K562 (cell line): ENCODE results near the gene SLC9A7. TPM values are rescaled to one million over a fixed set of nuclear protein-coding genes. Genes with fewer than 3 reads are reported as not detected.
A peak's percentile ranks its signal among the peaks of the same experiment; 100 is the strongest.

Experiments
- ATAC-seq: fragments of 200-7000 bp; cut with Tn5 transposase; 3 replicates; pipeline ENCODE4 v1.9.1; 2020; ENCODE audit warnings: moderate library complexity
- BruUV-seq: library from RNA; stranded (reverse); fragments of 400-500 nt; replicated peaks from 2 replicates; lab custom pipeline; 2021; lab: Mats Ljungman, UMichigan
- CTCF ChIA-PET: fragments of 300-600 bp; formaldehyde crosslinking; extraction: SDS; loops from one replicate; lab custom pipeline; 2021; ENCODE audit warnings: low intra/inter-chr PET ratio; lab: Yijun Ruan, JAX
- POLR2A ChIA-PET: fragments of 300-600, 350-650 bp; sonication (Branson Sonifier 250); formaldehyde crosslinking; extraction: SDS; loops from one replicate; lab custom pipeline; 2021; ENCODE audit warnings: antibody characterized with exemption, inconsistent platforms; lab: Yijun Ruan, JAX
- DNase-seq, 4 experiments: peaks; one replicate each; pipeline versions ENCODE4 v3.0.0 to v3.0.0-alpha.2; 2011 to 2018; ENCODE audit warnings: low spot score in 3 of 4, mixed read lengths in 3 of 4; ENCODE audit errors: extremely low read depth in 1 of 4
- FAIRE-seq: peaks from 2 replicates; lab custom pipeline; 2011; peaks lifted over from hg19 to GRCh38; lab: Jason Lieb, UNC
- H2AFZ ChIP-seq: 2 replicates; pipeline ENCODE4 v1.6.0; 2011; ENCODE audit warnings: low read depth, low read length, control low read depth, inconsistent platforms
- H3K27ac ChIP-seq: fragments of 200-600 bp; 3 replicates; pipeline ENCODE4 v1.8.0; 2011; ENCODE audit warnings: low read depth, mild to moderate bottlenecking, control low read depth, inconsistent platforms, low read length, moderate library complexity, mixed read lengths; ENCODE audit errors: extremely low read depth
- H3K27me3 ChIP-seq, 2 experiments: fragments of 300-600 bp in 1 of 2; 2 replicates in 1 of 2; 3 replicates in 1 of 2; pipeline versions ENCODE4 v1.6.0 to v1.8.0; 2011; ENCODE audit warnings: inconsistent platforms in 2 of 2, low read length in 2 of 2, mild to moderate bottlenecking in 1 of 2, mixed read lengths in 1 of 2, moderate library complexity in 1 of 2; ENCODE audit not compliant: control insufficient read depth in 2 of 2, insufficient read depth in 2 of 2
- H3K36me3 ChIP-seq: fragments of 300-600 bp; 3 replicates; pipeline ENCODE4 v1.8.0; 2011; ENCODE audit warnings: mild to moderate bottlenecking, low read length, inconsistent platforms; ENCODE audit not compliant: control insufficient read depth, insufficient read depth
- H3K4me1 ChIP-seq, 2 experiments: fragments of 200-600 bp in 1 of 2; replicated peaks in 1 of 2; 2 replicates in 1 of 2; 3 replicates in 1 of 2; pipeline versions ENCODE4 v1.5.1 to v1.8.0; 2011; ENCODE audit warnings: inconsistent platforms in 2 of 2, low read length in 2 of 2, mild to moderate bottlenecking in 1 of 2, mixed read lengths in 1 of 2, moderate library complexity in 1 of 2; ENCODE audit not compliant: control insufficient read depth in 2 of 2, insufficient read depth in 2 of 2
- H3K4me2 ChIP-seq: 2 replicates; pipeline ENCODE4 v1.6.1; 2011; ENCODE audit warnings: low read length, control low read depth, inconsistent platforms, mixed read lengths; ENCODE audit not compliant: insufficient read depth
- H3K4me3 ChIP-seq: fragments of 200-600 bp; sonication (generic), shearing (Covaris generic); 2 replicates; pipeline ENCODE4 v1.5.1; 2016; ENCODE audit warnings: control low read depth, inconsistent platforms
- H3K79me2 ChIP-seq: fragments of 200-600 bp; 3 replicates; pipeline ENCODE4 v1.8.0; 2011; ENCODE audit warnings: low read length, inconsistent platforms; ENCODE audit not compliant: control insufficient read depth, insufficient read depth
- H3K9ac ChIP-seq, 2 experiments: 2 replicates each; pipeline versions ENCODE4 v1.6.0 to v1.6.1; 2011; ENCODE audit warnings: low read depth in 2 of 2, low read length in 2 of 2, control low read depth in 1 of 2, inconsistent platforms in 1 of 2, mild to moderate bottlenecking in 1 of 2, mixed read lengths in 1 of 2; ENCODE audit not compliant: insufficient read depth in 1 of 2
- H3K9me1 ChIP-seq: one replicate; pipeline ENCODE4 v1.6.0; 2011; ENCODE audit warnings: inconsistent platforms, mild to moderate bottlenecking, low read length, moderate library complexity; ENCODE audit not compliant: control insufficient read depth, insufficient read depth
- H3K9me3 ChIP-seq: replicated peaks from 2 replicates; pipeline ENCODE4 v1.5.1; 2011; ENCODE audit warnings: low read depth, low read length, inconsistent platforms; ENCODE audit not compliant: control insufficient read depth, insufficient read depth
- H4K20me1 ChIP-seq: replicated peaks from 2 replicates; pipeline ENCODE4 v1.6.1; 2011; ENCODE audit warnings: low read length, inconsistent platforms, mixed read lengths; ENCODE audit not compliant: control insufficient read depth, insufficient read depth
- HDAC8 ChIP-seq: fragments of 450-650 bp; IDR thresholded peaks from 2 replicates; pipeline ENCODE4 v1.6.1; 2016; ENCODE audit warnings: mild to moderate bottlenecking, missing genetic modification characterization, moderate library complexity, missing compliant biosample characterization
- RBM25 ChIP-seq: fragments of 200-400 bp; formaldehyde crosslinking; IDR thresholded peaks from 2 replicates; pipeline ENCODE4 v1.6.1; 2018; ENCODE audit warnings: low read length, low read depth, moderate library complexity; ENCODE audit not compliant: severe bottlenecking
- SMAD3 ChIP-seq: fragments of 450-650 bp; formaldehyde crosslinking; conservative IDR thresholded peaks from 2 replicates; pipeline ENCODE4 v1.4.0; 2020; ENCODE audit warnings: mild to moderate bottlenecking
- ZFP36 ChIP-seq: fragments of 150-350 bp; IDR thresholded peaks from 2 replicates; pipeline ENCODE4 v1.6.1; 2018; ENCODE audit warnings: low read length, low read depth; ENCODE audit not compliant: partially characterized antibody
- WGBS: fragments of 100-300 bp; shearing (Covaris generic); methylation state at CpG from one replicate; pipeline ENCODE4 v1.1.6; 2016; ENCODE audit warnings: low coverage, mixed read lengths; ENCODE audit not compliant: insufficient coverage; ENCODE audit errors: missing lambda C conversion rate; 5-methylcytosine and 5-hydroxymethylcytosine counted together
- in situ Hi-C: fragments of 300-500 bp; cut with MboI; formaldehyde crosslinking; loops from 4 replicates; pipeline ENCODE4 v1.15.0; 2018; ENCODE audit warnings: inconsistent platforms, mixed read lengths
- intact Hi-C: fragments of 100-400 bp; cut with micrococcal nuclease; formaldehyde crosslinking; loops from 2 replicates; pipeline ENCODE4 v1.14.2; 2022
- polyA plus RNA-seq, 8 experiments: library from polyadenylated mRNA; depleted of rRNA in 4 of 8; stranded (reverse) in 5 of 8; unstranded in 3 of 8; fragments of >200 nt; fragmentation: Nextera tagmentation in 2 of 8; fragmentation: Illumina TruSeq in 1 of 8; extraction: Ambion mirVana in 2 of 8; extraction: Trizol in 1 of 8; gene quantifications; 2 replicates each; pipeline versions ENCODE4 v1.2.1 to v1.2.3, GENCODE V29; 2011 to 2014; ENCODE audit warnings: inconsistent platforms in 1 of 8, missing spikeins in 1 of 8
- total RNA-seq, 7 experiments: library from RNA; depleted of rRNA in 6 of 7; stranded (reverse); fragments of >200 nt in 6 of 7; fragmentation: Illumina TruSeq in 2 of 7; extraction: Trizol in 2 of 7; gene quantifications; 2 replicates each; pipeline versions ENCODE4 v1.2.1 to v1.2.3, GENCODE V29; 2011 to 2021; ENCODE audit warnings: low replicate concordance in 1 of 7
- TF ChIP-seq, protein P1 (sequence below): fragments of 450-650 bp; formaldehyde crosslinking; IDR thresholded peaks from 2 replicates; pipeline ENCODE4 v1.4.0; 2020; ENCODE audit warnings: mild to moderate bottlenecking, moderate library complexity

Gene SLC9A7
- total and polyA plus RNA-seq, 9 of the 15 experiments (the other 6 are each of a cell fraction or from before 2014, with no cell fraction given): 0.04 to 0.13 (median 0.09) TPM; not detected in 5

DNA sequence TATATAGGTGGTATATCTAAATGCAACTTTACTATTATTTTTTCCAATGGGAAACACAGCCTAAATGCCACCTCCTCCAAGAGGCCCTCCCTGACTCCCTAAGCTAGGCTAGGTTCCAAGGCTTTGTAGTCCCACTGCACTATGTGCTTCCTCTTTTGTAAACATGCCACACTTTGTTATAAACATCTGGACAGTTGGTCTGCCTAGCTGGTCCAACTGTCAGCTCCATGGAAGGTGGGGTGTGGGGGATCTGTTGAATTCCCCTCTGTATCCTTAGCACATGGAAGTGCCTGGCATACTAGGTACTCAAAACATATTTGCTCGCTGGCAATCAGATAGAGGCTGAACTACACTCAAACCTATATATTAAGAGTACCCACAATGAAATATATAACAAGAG, 63.4 kb downstream of the SLC9A7 start:
- Histone ChIP-seq H2AFZ (no peak overlapping the region), H3K9me1 (no peaks in the 10 kb centered on the region), H3K27me3 (no peaks in the 10 kb centered on the region), H3K27ac (no peak overlapping the region), H3K4me3 (no peak overlapping the region), H3K36me3 (no peaks in the 10 kb centered on the region), H3K4me1 (no peaks in the 10 kb centered on the region), H3K79me2 (no peaks in the 10 kb centered on the region), H3K9ac (no peak overlapping the region), H3K9me3 (no peaks in the 10 kb centered on the region), H3K4me2 (no peak overlapping the region), H4K20me1 (no peaks in the 10 kb centered on the region; the same call in 1 of the 2 replicates)
- ATAC-seq (no peak), FAIRE-seq (no peak), DNase-seq (no peak)
- in situ Hi-C loops (no loop called here), intact Hi-C loops (no loop called here)
- CTCF ChIA-PET: no interaction called here
- POLR2A ChIA-PET: no interaction called here
- WGBS: 0% methylated on average over 1 of the region's 1 CpG
- TF ChIP-seq SMAD3 (CRISPR knock-in tag) (no peak), RBM25 (peak; percentile 9), HDAC8 (tag) (no peak), ZFP36 (peak; percentile 66)
- TF ChIP-seq, protein P1, sequence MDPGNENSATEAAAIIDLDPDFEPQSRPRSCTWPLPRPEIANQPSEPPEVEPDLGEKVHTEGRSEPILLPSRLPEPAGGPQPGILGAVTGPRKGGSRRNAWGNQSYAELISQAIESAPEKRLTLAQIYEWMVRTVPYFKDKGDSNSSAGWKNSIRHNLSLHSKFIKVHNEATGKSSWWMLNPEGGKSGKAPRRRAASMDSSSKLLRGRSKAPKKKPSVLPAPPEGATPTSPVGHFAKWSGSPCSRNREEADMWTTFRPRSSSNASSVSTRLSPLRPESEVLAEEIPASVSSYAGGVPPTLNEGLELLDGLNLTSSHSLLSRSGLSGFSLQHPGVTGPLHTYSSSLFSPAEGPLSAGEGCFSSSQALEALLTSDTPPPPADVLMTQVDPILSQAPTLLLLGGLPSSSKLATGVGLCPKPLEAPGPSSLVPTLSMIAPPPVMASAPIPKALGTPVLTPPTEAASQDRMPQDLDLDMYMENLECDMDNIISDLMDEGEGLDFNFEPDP (CRISPR knock-in tag): no peak
- no TSS peak for BruUV-seq
